Glutamatergic neuron (in vitro differentiated cells): ENCODE data around the gene CACNG5. TPM values are rescaled to one million over a fixed set of nuclear protein-coding genes. Genes with fewer than 3 reads are reported as not detected.

Source experiments
- DNase-seq: peaks from one replicate; pipeline ENCODE4 v3.0.0; 2022
- H3K27ac Mint-ChIP-seq: one replicate; pipeline ENCODE4 v1.8.0; 2020; ENCODE audit warnings: mild to moderate bottlenecking, mixed read lengths, inconsistent platforms; ENCODE audit not compliant: unreplicated experiment
- H3K27me3 Mint-ChIP-seq: one replicate; pipeline ENCODE4 v1.8.0; 2020; ENCODE audit warnings: mild to moderate bottlenecking, moderate library complexity, mixed read lengths, inconsistent platforms; ENCODE audit not compliant: unreplicated experiment
- H3K36me3 Mint-ChIP-seq: one replicate; pipeline ENCODE4 v1.8.0; 2020; ENCODE audit warnings: mild to moderate bottlenecking, mixed read lengths, inconsistent platforms; ENCODE audit not compliant: unreplicated experiment
- H3K4me1 Mint-ChIP-seq: one replicate; pipeline ENCODE4 v1.8.0; 2020; ENCODE audit warnings: mild to moderate bottlenecking, low read depth, mixed read lengths, inconsistent platforms; ENCODE audit not compliant: unreplicated experiment
- H3K4me3 Mint-ChIP-seq: one replicate; pipeline ENCODE4 v1.8.0; 2020; ENCODE audit warnings: mild to moderate bottlenecking, mixed read lengths, inconsistent platforms; ENCODE audit not compliant: unreplicated experiment
- H3K9me3 Mint-ChIP-seq: one replicate; pipeline ENCODE4 v1.8.0; 2020; ENCODE audit warnings: mild to moderate bottlenecking, moderate library complexity, mixed read lengths, inconsistent platforms; ENCODE audit not compliant: unreplicated experiment
- total RNA-seq: library from RNA; stranded (reverse); fragmentation: NEBNext Ultra II Directional; extraction: Animal tissue kit (Norgen Biotek cat#: 25700); gene quantifications from one replicate; pipeline ENCODE4 v1.2.1, GENCODE V29; 2021; ENCODE audit not compliant: unreplicated experiment
- TF ChIP-seq, protein P1 (sequence below): fragments of 200-600 bp; sonication (generic); IDR thresholded peaks from one replicate; pipeline ENCODE4 v1.5.0; 2021; ENCODE audit not compliant: partially characterized antibody, unreplicated experiment

CACNG5 gene
- total RNA-seq, 1 donor from 2014 or later = 45.1 TPM

DNA sequence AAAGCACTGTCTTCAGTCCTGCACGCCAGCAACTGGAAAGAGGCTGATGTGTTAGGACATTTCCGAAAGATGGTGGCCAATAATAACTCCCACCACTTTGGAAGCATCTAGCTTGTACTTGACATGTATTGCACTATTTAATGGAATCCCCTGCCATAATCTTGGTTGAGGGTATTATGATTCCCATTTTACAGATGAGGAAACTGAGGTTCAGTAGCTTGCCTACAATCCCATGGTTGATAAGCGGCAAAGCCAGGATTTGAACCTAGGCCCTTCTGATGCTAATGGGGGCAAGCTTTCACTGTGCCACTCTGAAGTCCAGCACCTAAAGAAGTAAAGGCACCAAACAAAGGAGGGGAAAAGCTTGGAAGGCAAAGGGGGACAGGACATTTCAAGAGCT is 8.0 kb downstream of the CACNG5 start:
- DNase-seq = no peak
- Mint-ChIP-seq H3K36me3 (peaks cover 12% of the 10 kb centered on the region), H3K9me3 (peaks cover 10% of the 10 kb centered on the region), H3K4me3 (no peak overlapping the region), H3K27ac (no peak overlapping the region), H3K4me1 (peaks cover 25% of the 10 kb centered on the region), H3K27me3 (peaks cover 11% of the 10 kb centered on the region)
- TF ChIP-seq, protein P1, sequence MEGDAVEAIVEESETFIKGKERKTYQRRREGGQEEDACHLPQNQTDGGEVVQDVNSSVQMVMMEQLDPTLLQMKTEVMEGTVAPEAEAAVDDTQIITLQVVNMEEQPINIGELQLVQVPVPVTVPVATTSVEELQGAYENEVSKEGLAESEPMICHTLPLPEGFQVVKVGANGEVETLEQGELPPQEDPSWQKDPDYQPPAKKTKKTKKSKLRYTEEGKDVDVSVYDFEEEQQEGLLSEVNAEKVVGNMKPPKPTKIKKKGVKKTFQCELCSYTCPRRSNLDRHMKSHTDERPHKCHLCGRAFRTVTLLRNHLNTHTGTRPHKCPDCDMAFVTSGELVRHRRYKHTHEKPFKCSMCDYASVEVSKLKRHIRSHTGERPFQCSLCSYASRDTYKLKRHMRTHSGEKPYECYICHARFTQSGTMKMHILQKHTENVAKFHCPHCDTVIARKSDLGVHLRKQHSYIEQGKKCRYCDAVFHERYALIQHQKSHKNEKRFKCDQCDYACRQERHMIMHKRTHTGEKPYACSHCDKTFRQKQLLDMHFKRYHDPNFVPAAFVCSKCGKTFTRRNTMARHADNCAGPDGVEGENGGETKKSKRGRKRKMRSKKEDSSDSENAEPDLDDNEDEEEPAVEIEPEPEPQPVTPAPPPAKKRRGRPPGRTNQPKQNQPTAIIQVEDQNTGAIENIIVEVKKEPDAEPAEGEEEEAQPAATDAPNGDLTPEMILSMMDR = no peak

DNA sequence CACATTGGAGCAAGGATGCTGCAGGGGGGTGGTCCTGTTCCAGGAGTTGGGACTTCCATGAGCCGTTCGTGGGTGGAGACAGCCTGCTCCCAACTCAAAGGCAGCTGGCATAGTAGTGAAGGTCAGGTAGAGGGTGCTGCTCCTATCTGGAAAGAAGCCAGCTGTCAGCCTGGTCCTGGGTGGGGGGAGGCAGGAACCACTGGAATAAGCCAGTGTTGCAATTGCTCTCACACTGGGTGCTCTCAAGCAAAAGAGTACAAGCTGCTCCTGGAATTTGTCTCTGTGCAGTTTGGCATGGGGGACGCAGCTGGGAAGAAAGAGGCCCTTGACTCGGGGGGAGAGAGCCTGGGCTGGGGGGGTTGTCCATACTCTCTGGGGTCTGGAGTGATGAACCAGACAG is 8.7 kb downstream of the CACNG5 start:
- H3K4me3 Mint-ChIP-seq = no peak overlapping the region
- H3K27ac Mint-ChIP-seq = no peak overlapping the region
- H3K9me3 Mint-ChIP-seq = peaks cover 10% of the 10 kb centered on the region
- DNase-seq = no peak
- H3K36me3 Mint-ChIP-seq = peaks cover 12% of the 10 kb centered on the region
- TF ChIP-seq, protein P1 = no peak
- H3K27me3 Mint-ChIP-seq = peaks cover 11% of the 10 kb centered on the region
- peaks cover 21% of the 10 kb centered on the region for H3K4me1 Mint-ChIP-seq

GRCh38 chr17:66847704-66848103 is 12.8 kb downstream of the CACNG5 start:
- DNase-seq = no peak
- TF ChIP-seq, protein P1 = no peak
- Mint-ChIP-seq H3K27ac (no peak overlapping the region), H3K9me3 (peaks cover 5% of the 10 kb centered on the region), H3K36me3 (peaks cover 19% of the 10 kb centered on the region), H3K27me3 (peaks cover 3% of the 10 kb centered on the region), H3K4me1 (peaks cover 16% of the 10 kb centered on the region), H3K4me3 (no peak overlapping the region)

- Mint-ChIP-seq H3K4me3 (no peak overlapping the region), H3K27me3 (peaks cover 3% of the 10 kb centered on the region), H3K36me3 (peaks cover 19% of the 10 kb centered on the region), H3K4me1 (peaks cover 16% of the 10 kb centered on the region), H3K9me3 (peaks cover 4% of the 10 kb centered on the region), H3K27ac (no peak overlapping the region)
- TF ChIP-seq, protein P1 = no peak
- no peak for DNase-seq
These were observed 13.6 kb downstream of the CACNG5 start for GRCh38 chr17:66848496-66848895.

DNA sequence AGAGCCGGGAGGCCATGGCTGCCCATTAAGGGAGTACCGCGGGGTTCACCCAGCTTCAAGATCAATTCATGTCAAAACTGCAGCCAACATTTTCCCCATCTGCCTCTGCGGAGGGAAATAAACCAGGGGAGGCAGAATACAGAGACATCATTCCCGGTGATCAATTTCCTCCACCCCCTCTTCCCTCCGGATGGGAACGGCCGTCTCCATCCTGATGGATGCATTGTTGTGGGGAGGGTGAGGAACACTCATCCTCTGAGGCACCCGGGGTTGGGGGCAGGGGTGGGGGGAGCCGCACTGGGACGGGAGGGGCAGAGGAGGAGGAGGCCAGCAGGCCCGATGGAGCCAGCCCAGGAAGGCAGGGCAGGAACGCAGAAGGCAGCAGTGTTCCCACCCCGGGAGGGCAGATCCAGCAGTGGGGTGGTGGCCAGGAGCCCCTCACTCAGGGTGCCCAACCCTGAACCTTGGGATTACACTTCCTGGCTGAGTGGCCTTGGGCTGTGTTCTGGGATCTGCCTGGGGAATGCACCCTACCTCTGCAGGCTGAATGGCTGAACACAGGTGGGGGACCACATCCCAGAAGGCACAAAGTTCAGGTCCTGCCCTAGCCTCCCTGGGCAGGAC is 14.2 kb downstream of the CACNG5 start:
- no peak for DNase-seq
- TF ChIP-seq, protein P1 = no peak
- Mint-ChIP-seq H3K9me3 (peaks cover 4% of the 10 kb centered on the region), H3K36me3 (peaks cover 19% of the 10 kb centered on the region), H3K27ac (no peak overlapping the region), H3K4me1 (peaks cover 13% of the 10 kb centered on the region), H3K27me3 (peaks cover 3% of the 10 kb centered on the region), H3K4me3 (no peak overlapping the region)
